H1 (cell line): ENCODE data around the gene PPP6C. TPM values are rescaled to one million over a fixed set of nuclear protein-coding genes. Genes with fewer than 3 reads are reported as not detected.

Source experiments
- CTCF ChIA-PET: fragments of 300-600 bp; sonication (Branson Sonifier 250); formaldehyde crosslinking; loops from one replicate; lab custom pipeline; 2021; ENCODE audit not compliant: partially characterized antibody; lab: Charles Lee
- POLR2A ChIA-PET: fragments of 300-600 bp; sonication (Branson Sonifier 250); formaldehyde crosslinking; loops from one replicate; lab custom pipeline; 2021; ENCODE audit warnings: inconsistent platforms; ENCODE audit not compliant: partially characterized antibody; lab: Charles Lee
- DNase-seq, 2 experiments: peaks; one replicate each; pipeline versions ENCODE4 v3.0.0 to v3.0.0-alpha.2; 2010 to 2022; ENCODE audit warnings: low spot score in 2 of 2, low read depth in 1 of 2, mixed read lengths in 1 of 2
- FAIRE-seq: peaks from 2 replicates; lab custom pipeline; 2011; peaks lifted over from hg19 to GRCh38; lab: Jason Lieb, UNC
- H2AFZ ChIP-seq: 2 replicates; pipeline ENCODE4 v1.8.1; 2012; ENCODE audit warnings: low read length, inconsistent platforms
- H2AK5ac ChIP-seq: 2 replicates; pipeline ENCODE4 v1.6.1; 2013; ENCODE audit warnings: low read depth, low read length
- H2BK120ac ChIP-seq: replicated peaks from 2 replicates; pipeline ENCODE3; 2013; ENCODE audit warnings: low read depth, low read length, inconsistent platforms
- H2BK12ac ChIP-seq: 2 replicates; pipeline ENCODE4 v1.6.1; 2013; ENCODE audit warnings: low read depth, low read length
- H2BK15ac ChIP-seq: 2 replicates; pipeline ENCODE4 v1.6.1; 2013; ENCODE audit warnings: low read length
- H2BK20ac ChIP-seq: 2 replicates; pipeline ENCODE4 v1.6.1; 2013; ENCODE audit warnings: low read length
- H2BK5ac ChIP-seq: 2 replicates; pipeline ENCODE4 v1.6.1; 2013; ENCODE audit warnings: low read depth, low read length
- H3K14ac ChIP-seq: 2 replicates; pipeline ENCODE4 v1.6.1; 2013; ENCODE audit warnings: inconsistent platforms; ENCODE audit not compliant: insufficient read length
- H3K18ac ChIP-seq: 2 replicates; pipeline ENCODE4 v1.6.1; 2013; ENCODE audit warnings: low read length; ENCODE audit errors: extremely low read depth
- H3K23ac ChIP-seq: 2 replicates; pipeline ENCODE4 v1.6.1; 2013; ENCODE audit warnings: inconsistent platforms; ENCODE audit not compliant: insufficient read length
- H3K23me2 ChIP-seq: 2 replicates; pipeline ENCODE4 v1.6.1; 2013; ENCODE audit warnings: low read depth, low read length
- H3K27ac ChIP-seq: 2 replicates; pipeline ENCODE4 v1.6.1; 2011; ENCODE audit warnings: low read depth, low read length, inconsistent platforms
- H3K27me3 ChIP-seq, 4 experiments: replicated peaks in 1 of 4; 1 replicate in 1 of 4; 2 replicates in 3 of 4; pipeline versions ENCODE4 v1.6.1 to v1.8.1; 2011 to 2013; ENCODE audit warnings: low read length in 3 of 4, mild to moderate bottlenecking in 3 of 4, inconsistent platforms in 2 of 4, mixed read lengths in 2 of 4, moderate library complexity in 1 of 4; ENCODE audit not compliant: control insufficient read depth in 3 of 4, insufficient read depth in 3 of 4; ENCODE audit errors: extremely low read depth in 1 of 4
- H3K36me3 ChIP-seq, 4 experiments: 2 replicates each; pipeline versions ENCODE4 v1.6.1 to v1.8.1; 2011 to 2013; ENCODE audit warnings: mild to moderate bottlenecking in 4 of 4, low read length in 3 of 4, moderate library complexity in 2 of 4, control low read depth in 1 of 4, inconsistent platforms in 1 of 4; ENCODE audit not compliant: insufficient read depth in 4 of 4, control insufficient read depth in 2 of 4
- H3K4ac ChIP-seq: replicated peaks from 2 replicates; pipeline ENCODE3; 2013; ENCODE audit warnings: low read length, low read depth, mixed read lengths, inconsistent platforms; ENCODE audit not compliant: insufficient read length
- H3K4me1 ChIP-seq, 4 experiments: replicated peaks in 1 of 4; 1 replicate in 1 of 4; 2 replicates in 3 of 4; pipeline versions ENCODE4 v1.6.1 to v1.8.1; 2011 to 2013; ENCODE audit warnings: low read length in 3 of 4, inconsistent platforms in 2 of 4, mixed read lengths in 1 of 4; ENCODE audit not compliant: insufficient read depth in 4 of 4, control insufficient read depth in 3 of 4
- H3K4me2 ChIP-seq, 2 experiments: 2 replicates each; pipeline versions ENCODE4 v1.6.1 to v1.8.1; 2011 to 2013; ENCODE audit warnings: low read depth in 2 of 2, low read length in 2 of 2, control low read depth in 1 of 2, inconsistent platforms in 1 of 2, mild to moderate bottlenecking in 1 of 2; ENCODE audit not compliant: insufficient read depth in 1 of 2
- H3K4me3 ChIP-seq, 4 experiments: fragments of 200-600, 300-600 bp in 1 of 4; sonication (generic), shearing (Covaris generic), sonication (Bioruptor Twin) in 1 of 4; 2 replicates each; pipeline versions ENCODE4 v1.5.1 to v1.8.1; 2011 to 2016; ENCODE audit warnings: low read length in 4 of 4, low read depth in 3 of 4, control low read depth in 2 of 4, inconsistent platforms in 2 of 4, mild to moderate bottlenecking in 2 of 4, mixed read lengths in 1 of 4, moderate library complexity in 1 of 4; ENCODE audit not compliant: insufficient read depth in 2 of 4; ENCODE audit errors: extremely low read depth in 1 of 4
- H3K56ac ChIP-seq: replicated peaks from 2 replicates; pipeline ENCODE3; 2013; ENCODE audit warnings: low read depth, mild to moderate bottlenecking, mixed read lengths, low read length, inconsistent platforms; ENCODE audit not compliant: insufficient read length
- H3K79me1 ChIP-seq: 2 replicates; pipeline ENCODE4 v1.6.1; 2013; ENCODE audit warnings: low read depth, low read length, control low read depth
- H3K79me2 ChIP-seq, 2 experiments: 2 replicates each; pipeline versions ENCODE4 v1.6.1 to v1.8.1; 2012 to 2013; ENCODE audit warnings: low read length in 2 of 2, mild to moderate bottlenecking in 2 of 2, inconsistent platforms in 1 of 2; ENCODE audit not compliant: insufficient read depth in 2 of 2, control insufficient read depth in 1 of 2
- H3K9ac ChIP-seq, 4 experiments: replicated peaks in 1 of 4; 1 replicate in 1 of 4; 2 replicates in 3 of 4; pipeline versions ENCODE4 v1.6.1 to v1.8.1; 2011 to 2013; ENCODE audit warnings: low read depth in 3 of 4, low read length in 3 of 4, control low read depth in 2 of 4, mild to moderate bottlenecking in 2 of 4, moderate library complexity in 2 of 4, inconsistent platforms in 1 of 4; ENCODE audit errors: extremely low read depth in 1 of 4
- H3K9me3 ChIP-seq, 2 experiments: 2 replicates each; pipeline versions ENCODE4 v1.6.1 to v1.8.1; 2012 to 2013; ENCODE audit warnings: mild to moderate bottlenecking in 2 of 2, moderate library complexity in 2 of 2, control low read depth in 1 of 2, inconsistent platforms in 1 of 2, low read depth in 1 of 2, low read length in 1 of 2, mixed read lengths in 1 of 2; ENCODE audit not compliant: insufficient read depth in 2 of 2
- H4K20me1 ChIP-seq, 2 experiments: replicated peaks in 1 of 2; 2 replicates each; pipeline versions ENCODE3 to v1.8.1; 2011 to 2013; ENCODE audit warnings: inconsistent platforms in 2 of 2, low read length in 2 of 2, mild to moderate bottlenecking in 1 of 2; ENCODE audit not compliant: insufficient read depth in 2 of 2, control insufficient read depth in 1 of 2
- H4K5ac ChIP-seq: 2 replicates; pipeline ENCODE4 v1.6.1; 2013; ENCODE audit warnings: low read length, low read depth, mixed read lengths, inconsistent platforms; ENCODE audit not compliant: insufficient read length
- H4K8ac ChIP-seq: 2 replicates; pipeline ENCODE4 v1.8.0; 2013; ENCODE audit warnings: mild to moderate bottlenecking, moderate library complexity, low read length, inconsistent platforms; ENCODE audit not compliant: insufficient read depth; ENCODE audit errors: extremely low read depth
- H4K91ac ChIP-seq: replicated peaks from 2 replicates; pipeline ENCODE3; 2013; ENCODE audit warnings: low read length, mixed read lengths, inconsistent platforms; ENCODE audit not compliant: insufficient read length
- SP1 ChIP-seq: IDR thresholded peaks from 2 replicates; pipeline ENCODE4 v1.6.1; 2011; ENCODE audit warnings: low read depth, low read length
- SP2 ChIP-seq: IDR thresholded peaks from 2 replicates; pipeline ENCODE4 v1.6.1; 2012; ENCODE audit warnings: mild to moderate bottlenecking, low read length, inconsistent platforms
- SUZ12 ChIP-seq: fragments of 200-600 bp; sonication (generic); IDR thresholded peaks from 2 replicates; pipeline ENCODE4 v1.6.1; 2012; ENCODE audit warnings: mild to moderate bottlenecking, inconsistent platforms, low read length, moderate library complexity, mixed read lengths
- TCF12 ChIP-seq: IDR thresholded peaks from 2 replicates; pipeline ENCODE4 v1.6.1; 2011; ENCODE audit warnings: low read depth, mild to moderate bottlenecking, low read length
- TEAD4 ChIP-seq: IDR thresholded peaks from 2 replicates; pipeline ENCODE4 v1.6.1; 2012; ENCODE audit warnings: low read depth, low read length, inconsistent platforms, mixed read lengths
- WGBS, 2 experiments: shearing (Covaris generic) in 1 of 2; methylation state at CpG; one replicate each; pipeline versions ENCODE4 v1.1.6 to v1.1.7; 2013 to 2015; ENCODE audit warnings: low lambda C conversion rate in 2 of 2, mixed read lengths in 2 of 2, inconsistent platforms in 1 of 2, low coverage in 1 of 2, missing lambda C conversion rate in 1 of 2; ENCODE audit not compliant: insufficient replicate concordance in 2 of 2, insufficient coverage in 1 of 2, insufficient read length in 1 of 2; ENCODE audit errors: extremely low coverage in 1 of 2, missing lambda C conversion rate in 1 of 2; 5-methylcytosine and 5-hydroxymethylcytosine counted together
- polyA plus RNA-seq, 7 experiments: library from polyadenylated mRNA; depleted of rRNA in 3 of 7; stranded (reverse) in 5 of 7; unstranded in 2 of 7; fragments of >200 nt in 5 of 7; fragments of 200-250 nt in 2 of 7; gene quantifications; 1 replicate in 5 of 7; 2 replicates in 1 of 7; 4 replicates in 1 of 7; pipeline versions ENCODE4 v1.2.1 to v1.2.3, GENCODE V29; 2011 to 2013; ENCODE audit warnings: missing spikeins in 2 of 7, mixed read lengths in 2 of 7
- total RNA-seq: library from RNA; stranded (reverse); fragmentation: NEBNext Ultra II Directional; extraction: Animal tissue kit (Norgen Biotek cat#: 25700); gene quantifications from 2 replicates; pipeline ENCODE4 v1.2.1, GENCODE V29; 2021

Gene PPP6C
- total and polyA plus RNA-seq, 2 of the 8 experiments (the other 6 are each of a cell fraction or from before 2014, with no cell fraction given): 22.8 to 52.3 TPM

GRCh38 chr9:125110464-125110863, 79.1 kb downstream of the PPP6C start:
- Histone ChIP-seq H3K79me1 (no peaks in the 10 kb centered on the region; the same call in 1 of the 2 replicates), H2BK15ac (no peak overlapping the region), H4K91ac (no peak overlapping the region), H3K79me2 (peaks cover 0 to 42% of the 10 kb centered on the region in 2 experiments; a peak in 3 of 4 replicates), H2BK120ac (no peak overlapping the region), H2BK5ac (no peak overlapping the region), H4K5ac (no peak overlapping the region), H3K4me3 (no peak overlapping the region), H3K27me3 (no peaks in the 10 kb centered on the region), H3K56ac (no peak overlapping the region), H3K9me3 (peaks cover 3 to 6% of the 10 kb centered on the region in 2 experiments; a peak in 2 of 4 replicates), H3K4ac (no peak overlapping the region), H2BK12ac (no peak overlapping the region), H3K14ac (no peak overlapping the region), H3K27ac (no peak overlapping the region), H3K9ac (no peak overlapping the region), H2AK5ac (no peak overlapping the region), H2BK20ac (no peak overlapping the region), H4K20me1 (no peaks in the 10 kb centered on the region), H3K36me3 (peaks cover 0 to 5% (median 0%) of the 10 kb centered on the region in 4 experiments; a peak in 3 of 8 replicates), H2AFZ (no peak overlapping the region), H3K23me2 (no peaks in the 10 kb centered on the region), H3K23ac (no peak overlapping the region), H3K18ac (no peak overlapping the region), H4K8ac (no peak overlapping the region), H3K4me1 (no peaks in the 10 kb centered on the region), H3K4me2 (no peak overlapping the region)
- TF ChIP-seq TEAD4: no peak
- no peak for TF ChIP-seq SP1
- no peak for TF ChIP-seq TCF12
- no peak for TF ChIP-seq SP2
- no peak for TF ChIP-seq SUZ12
- ChIA-PET POLR2A (no interaction called here), CTCF (no interaction called here)
- no peak for DNase-seq
- no peak for FAIRE-seq
- 98% methylated on average over 2 of the region's 2 CpGs; no CpG with 5 or more reads in 1 of the 2 experiments for WGBS, 2 experiments
